K562 (cell line): ENCODE data around the gene CATSPER3. TPM values are rescaled to one million over a fixed set of nuclear protein-coding genes. Genes with fewer than 3 reads are reported as not detected.

ENCODE experiments used
- CREM ChIP-seq: IDR thresholded peaks from 2 replicates; pipeline ENCODE4 v1.6.1; 2014; ENCODE audit warnings: antibody characterized with exemption, low read depth
- GTF2B ChIP-seq: IDR thresholded peaks from 2 replicates; pipeline ENCODE4 v1.6.1; 2011; ENCODE audit not compliant: insufficient read length; ENCODE audit errors: extremely low read depth
- HMBOX1 ChIP-seq: sonication (generic); IDR thresholded peaks from 2 replicates; pipeline ENCODE4 v1.6.1; 2016
- HOXB6 ChIP-seq: fragments of 250-450 bp; sonication (Bioruptor Pico); IDR thresholded peaks from 2 replicates; pipeline ENCODE4 v1.5.1; 2022; ENCODE audit warnings: mild to moderate bottlenecking, borderline replicate concordance
- JUN ChIP-seq, 2 experiments: sonication (generic) in 1 of 2; formaldehyde crosslinking in 1 of 2; IDR thresholded peaks; 2 replicates each; pipeline versions ENCODE4 v1.6.1 to v1.8.0; 2012 to 2022; ENCODE audit warnings: borderline replicate concordance in 2 of 2, mild to moderate bottlenecking in 2 of 2, improper control_type of control experiment in 1 of 2, low read depth in 1 of 2, low read length in 1 of 2, missing genetic modification reagents in 1 of 2
- PBX2 ChIP-seq, 2 experiments: IDR thresholded peaks in 1 of 2; conservative IDR thresholded peaks in 1 of 2; 2 replicates each; pipeline ENCODE4 v1.6.1; 2016; ENCODE audit warnings: low read depth in 2 of 2, mild to moderate bottlenecking in 1 of 2, missing compliant biosample characterization in 1 of 2, missing genetic modification characterization in 1 of 2, moderate library complexity in 1 of 2
- RREB1 ChIP-seq: fragments of 250-450 bp; sonication (Bioruptor Pico); IDR thresholded peaks from 2 replicates; pipeline ENCODE4 v1.4.0; 2020
- TRIM25 ChIP-seq: fragments of 450-650 bp; IDR thresholded peaks from 2 replicates; pipeline ENCODE4 v1.7.0; 2016; ENCODE audit warnings: borderline replicate concordance
- XRCC5 ChIP-seq: fragments of 200-400 bp; formaldehyde crosslinking; IDR thresholded peaks from 2 replicates; pipeline ENCODE4 v1.6.1; 2017; ENCODE audit warnings: low read depth, mild to moderate bottlenecking, low read length
- ZHX1 ChIP-seq: fragments of 150-350 bp; conservative IDR thresholded peaks from 2 replicates; pipeline ENCODE4 v1.6.1; 2014; ENCODE audit warnings: low read length
- ZNF408 ChIP-seq: fragments of 250-450 bp; sonication (Bioruptor Pico); IDR thresholded peaks from 2 replicates; pipeline ENCODE4 v1.4.0; 2020; ENCODE audit warnings: low read depth, mild to moderate bottlenecking, moderate library complexity
- polyA plus RNA-seq, 8 experiments: library from polyadenylated mRNA; depleted of rRNA in 4 of 8; stranded (reverse) in 5 of 8; unstranded in 3 of 8; fragments of >200 nt; fragmentation: Nextera tagmentation in 2 of 8; fragmentation: Illumina TruSeq in 1 of 8; extraction: Ambion mirVana in 2 of 8; extraction: Trizol in 1 of 8; gene quantifications; 2 replicates each; pipeline versions ENCODE4 v1.2.1 to v1.2.3, GENCODE V29; 2011 to 2014; ENCODE audit warnings: inconsistent platforms in 1 of 8, missing spikeins in 1 of 8
- total RNA-seq, 7 experiments: library from RNA; depleted of rRNA in 6 of 7; stranded (reverse); fragments of >200 nt in 6 of 7; fragmentation: Illumina TruSeq in 2 of 7; extraction: Trizol in 2 of 7; gene quantifications; 2 replicates each; pipeline versions ENCODE4 v1.2.1 to v1.2.3, GENCODE V29; 2011 to 2021; ENCODE audit warnings: low replicate concordance in 1 of 7

CATSPER3 gene
- total and polyA plus RNA-seq, 9 of the 15 experiments (the other 6 are each of a cell fraction or from before 2014, with no cell fraction given) = 0.14 to 1.5 (median 0.49) TPM

- peak; percentile 68 for TF ChIP-seq JUN (IDR thresholded peaks at IDR 0.05; ENCODE audit: borderline replicate concordance, low read depth, low read length)
- no peak for TF ChIP-seq JUN (CRISPR knock-in tag; IDR thresholded peaks at IDR 0.05; ENCODE audit: borderline replicate concordance)
- TF ChIP-seq ZHX1 = no peak
- TF ChIP-seq CREM = 0 out of 2 replicates have a peak, but pooled peaks have one; percentile 34
- TF ChIP-seq TRIM25 = no peak
- no peak for TF ChIP-seq ZNF408
- no peak for TF ChIP-seq HOXB6
- no peak for TF ChIP-seq GTF2B
- no peak for TF ChIP-seq HMBOX1
- no peak for TF ChIP-seq PBX2 (CRISPR knock-in tag; IDR thresholded peaks at IDR 0.05; ENCODE audit: low read depth)
- TF ChIP-seq PBX2 (tag; conservative IDR thresholded peaks at IDR 0.05; ENCODE audit: low read depth) = 0 out of 2 replicates have a peak, but pooled peaks have one; percentile 19
- no peak for TF ChIP-seq RREB1 (CRISPR knock-in tag)
- TF ChIP-seq XRCC5 = no peak
Observed at GRCh38 chr5:135051872-135052271, 84.2 kb downstream of the CATSPER3 start (continued).
